NK-92 (cell line): ENCODE results near the gene DES.
"Not testable (repeated sequence)": the region's sequence is repeated elsewhere in the genome, so short reads cannot be mapped to it uniquely, and the experiment has no call there.

Source experiments
- DNase-seq: peaks from one replicate; lab custom pipeline; 2025; ENCODE audit not compliant: unreplicated experiment; lab: John Stamatoyannopoulos, UW

The DES gene

DNA sequence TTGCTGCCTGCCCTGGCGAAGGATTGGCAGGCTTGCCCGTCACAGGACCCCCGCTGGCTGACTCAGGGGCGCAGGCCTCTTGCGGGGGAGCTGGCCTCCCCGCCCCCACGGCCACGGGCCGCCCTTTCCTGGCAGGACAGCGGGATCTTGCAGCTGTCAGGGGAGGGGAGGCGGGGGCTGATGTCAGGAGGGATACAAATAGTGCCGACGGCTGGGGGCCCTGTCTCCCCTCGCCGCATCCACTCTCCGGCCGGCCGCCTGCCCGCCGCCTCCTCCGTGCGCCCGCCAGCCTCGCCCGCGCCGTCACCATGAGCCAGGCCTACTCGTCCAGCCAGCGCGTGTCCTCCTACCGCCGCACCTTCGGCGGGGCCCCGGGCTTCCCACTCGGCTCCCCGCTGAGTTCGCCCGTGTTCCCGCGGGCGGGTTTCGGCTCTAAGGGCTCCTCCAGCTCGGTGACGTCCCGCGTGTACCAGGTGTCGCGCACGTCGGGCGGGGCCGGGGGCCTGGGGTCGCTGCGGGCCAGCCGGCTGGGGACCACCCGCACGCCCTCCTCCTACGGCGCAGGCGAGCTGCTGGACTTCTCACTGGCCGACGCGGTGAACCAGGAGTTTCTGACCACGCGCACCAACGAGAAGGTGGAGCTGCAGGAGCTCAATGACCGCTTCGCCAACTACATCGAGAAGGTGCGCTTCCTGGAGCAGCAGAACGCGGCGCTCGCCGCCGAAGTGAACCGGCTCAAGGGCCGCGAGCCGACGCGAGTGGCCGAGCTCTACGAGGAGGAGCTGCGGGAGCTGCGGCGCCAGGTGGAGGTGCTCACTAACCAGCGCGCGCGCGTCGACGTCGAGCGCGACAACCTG lies at the start of gene DES:
DES (plus strand) TSS at position 223 of the 857 bp plus-strand sequence; CDS start at position 309, 86 bp downstream.
- no peak for DNase-seq

DNA sequence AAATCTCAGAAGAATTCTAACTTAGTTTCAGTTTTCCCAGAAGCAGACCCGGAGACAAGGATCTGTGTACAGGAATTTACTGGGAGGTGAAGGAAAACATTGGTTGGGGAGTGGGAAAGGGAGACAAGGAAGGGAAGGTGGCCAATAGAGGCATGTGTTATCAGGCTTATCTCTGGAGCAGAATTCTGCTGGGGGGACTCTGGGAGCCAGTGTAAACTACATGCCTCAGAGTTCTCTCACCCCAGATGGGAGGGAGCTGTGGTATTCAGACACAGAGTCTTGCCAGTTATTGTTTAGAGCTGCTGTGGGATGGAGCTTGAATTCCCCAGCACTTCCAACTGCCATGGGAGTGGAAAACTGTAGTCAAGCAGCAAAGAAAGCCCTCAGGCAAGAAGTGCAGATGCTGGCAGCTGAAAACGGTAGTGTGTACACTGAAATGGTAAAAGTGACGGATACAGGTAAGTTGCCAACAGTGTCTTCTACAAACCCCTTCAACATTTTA lies 49.4 kb upstream of the DES start:
- no peak for DNase-seq

- no peak for DNase-seq
These were observed 48.7 kb upstream of the DES start for GRCh38 chr2:219369447-219369861.

- no peak for DNase-seq
These were observed 39.9 kb upstream of the DES start for GRCh38 chr2:219378163-219378851.

DNA sequence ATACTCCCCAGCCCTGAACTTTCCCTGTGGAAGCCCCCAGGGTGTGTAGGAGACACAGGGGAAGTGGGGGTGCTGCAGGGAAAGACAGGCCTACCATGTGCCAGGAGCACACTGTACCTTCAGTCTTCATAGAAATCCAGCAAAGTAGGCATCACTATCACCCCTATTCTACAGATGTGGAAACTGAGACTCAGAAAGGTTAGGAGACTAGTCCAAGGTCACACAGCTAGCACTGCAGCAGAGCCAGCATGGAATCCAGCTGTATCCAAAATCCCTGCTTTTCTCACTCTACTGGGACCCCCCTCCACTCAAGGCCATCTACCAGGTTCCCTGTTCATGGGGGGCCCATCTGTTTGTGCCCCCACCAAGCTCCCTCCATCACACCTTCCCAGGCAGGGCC lies 37.3 kb upstream of the DES start:
- no peak for DNase-seq

DNA sequence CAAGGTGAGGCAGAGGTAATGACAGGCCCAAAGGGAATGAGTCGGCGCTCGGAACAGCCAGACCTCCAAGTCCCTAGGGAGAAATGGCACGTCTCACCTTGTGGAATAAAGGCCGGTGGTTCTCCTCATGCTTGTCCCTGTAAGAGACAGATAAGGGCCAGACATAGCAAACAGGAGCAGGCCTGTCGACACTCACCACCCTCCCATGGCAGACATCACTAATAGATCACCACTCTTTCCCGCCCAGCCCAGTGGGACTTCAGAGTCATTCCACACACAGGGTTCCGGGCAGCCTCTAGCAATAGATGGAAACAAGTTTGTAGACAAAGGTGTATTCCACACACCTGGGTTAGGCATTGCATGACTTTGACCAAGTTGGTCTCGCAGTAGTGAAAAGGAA lies 36.7 kb upstream of the DES start:
- DNase-seq, result no peak

- no peak for DNase-seq
These were observed 34.0 kb upstream of the DES start for GRCh38 chr2:219384083-219384713.

DNA sequence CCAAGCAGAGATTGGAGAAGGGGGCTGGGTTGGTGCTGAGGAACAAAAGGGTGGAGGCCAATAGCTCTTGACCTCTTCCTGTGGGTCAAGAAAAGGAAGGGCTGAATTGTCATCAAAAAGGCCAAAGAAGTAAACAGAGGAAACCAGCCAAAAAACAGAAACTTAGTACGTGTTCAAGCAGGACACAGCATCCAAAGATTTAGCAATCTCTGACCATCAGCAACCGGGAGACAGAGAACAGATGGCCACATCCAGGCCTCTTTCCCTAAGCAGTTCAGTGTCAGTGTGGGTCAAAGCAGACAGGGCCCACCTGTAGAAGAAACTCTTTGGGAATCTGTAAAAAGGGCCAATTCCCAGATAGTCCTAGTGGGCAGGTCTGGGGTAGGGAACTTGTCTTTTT lies 33.3 kb upstream of the DES start:
- no peak for DNase-seq

DNA sequence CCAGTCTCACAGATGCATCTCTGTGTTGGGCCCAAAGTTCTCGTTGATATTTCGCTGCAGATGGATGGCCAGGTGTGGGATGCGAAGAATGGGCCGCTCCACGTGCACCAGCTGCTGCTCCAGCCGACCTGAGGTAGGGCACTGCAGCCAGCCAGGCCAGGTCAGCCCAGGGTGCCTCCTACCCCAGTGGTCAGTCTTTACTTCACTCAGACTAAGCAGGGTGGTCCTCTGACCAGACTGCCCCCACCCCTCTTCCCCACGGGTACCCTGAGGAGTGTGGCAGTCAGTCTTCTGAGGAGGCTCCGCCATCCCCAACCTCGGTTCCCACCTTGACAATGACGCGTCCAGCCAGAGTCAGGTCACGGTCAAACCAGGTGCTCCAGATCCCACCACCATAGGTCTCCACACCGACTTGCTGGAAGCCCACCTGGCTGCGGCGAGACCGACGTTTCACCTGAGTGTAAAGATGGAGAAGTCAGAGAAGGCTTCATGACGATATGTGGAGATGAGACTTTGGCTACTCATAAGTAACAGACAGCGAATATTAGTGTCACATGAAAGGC lies 32.1 kb upstream of the DES start:
- DNase-seq, result no peak

DNA sequence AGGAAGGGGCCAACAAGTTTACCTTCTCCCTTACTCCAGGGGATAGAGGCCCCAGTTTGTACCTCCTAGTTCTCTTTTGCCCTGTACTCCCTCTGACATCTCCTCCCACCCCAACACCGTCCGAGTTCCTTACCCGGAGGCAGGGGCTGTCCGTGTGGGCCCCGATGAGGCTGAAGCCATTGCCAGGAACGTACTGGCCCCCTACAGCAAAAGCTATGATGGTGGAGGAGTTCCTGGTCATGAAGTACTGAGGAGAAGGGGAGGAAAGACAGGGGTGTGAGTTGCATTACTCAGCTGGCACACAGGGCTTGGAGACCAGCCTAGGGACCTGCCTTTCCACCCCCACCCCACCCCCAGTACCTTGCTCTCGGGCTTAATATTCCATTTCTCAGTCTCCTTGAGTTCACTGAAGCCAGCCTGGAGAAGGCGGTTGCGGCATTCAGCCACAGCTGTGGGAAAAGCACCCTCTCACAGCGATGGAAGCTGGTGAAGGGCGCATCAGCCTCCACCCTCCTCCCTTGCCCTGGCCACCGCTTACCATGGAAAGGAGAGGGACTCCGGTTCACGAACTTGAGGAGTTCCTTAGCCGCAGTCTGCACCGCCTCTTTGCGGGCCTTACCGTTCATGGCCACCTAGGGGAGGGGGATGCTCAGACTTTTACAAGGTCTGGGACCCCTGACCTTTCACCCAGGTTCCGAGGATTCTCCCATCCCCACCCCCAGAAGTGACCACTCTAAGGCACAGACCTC lies 31.5 kb upstream of the DES start:
- DNase-seq, result no peak

GRCh38 chr2:219387306-219388120 lies 30.7 kb upstream of the DES start, which contains the start of gene DNPEP:
Gene DNPEP, minus strand, starts transcription at chr2:219387912. Its CDS starts 118 bp downstream, at chr2:219387794.
- no peak for DNase-seq

DNA sequence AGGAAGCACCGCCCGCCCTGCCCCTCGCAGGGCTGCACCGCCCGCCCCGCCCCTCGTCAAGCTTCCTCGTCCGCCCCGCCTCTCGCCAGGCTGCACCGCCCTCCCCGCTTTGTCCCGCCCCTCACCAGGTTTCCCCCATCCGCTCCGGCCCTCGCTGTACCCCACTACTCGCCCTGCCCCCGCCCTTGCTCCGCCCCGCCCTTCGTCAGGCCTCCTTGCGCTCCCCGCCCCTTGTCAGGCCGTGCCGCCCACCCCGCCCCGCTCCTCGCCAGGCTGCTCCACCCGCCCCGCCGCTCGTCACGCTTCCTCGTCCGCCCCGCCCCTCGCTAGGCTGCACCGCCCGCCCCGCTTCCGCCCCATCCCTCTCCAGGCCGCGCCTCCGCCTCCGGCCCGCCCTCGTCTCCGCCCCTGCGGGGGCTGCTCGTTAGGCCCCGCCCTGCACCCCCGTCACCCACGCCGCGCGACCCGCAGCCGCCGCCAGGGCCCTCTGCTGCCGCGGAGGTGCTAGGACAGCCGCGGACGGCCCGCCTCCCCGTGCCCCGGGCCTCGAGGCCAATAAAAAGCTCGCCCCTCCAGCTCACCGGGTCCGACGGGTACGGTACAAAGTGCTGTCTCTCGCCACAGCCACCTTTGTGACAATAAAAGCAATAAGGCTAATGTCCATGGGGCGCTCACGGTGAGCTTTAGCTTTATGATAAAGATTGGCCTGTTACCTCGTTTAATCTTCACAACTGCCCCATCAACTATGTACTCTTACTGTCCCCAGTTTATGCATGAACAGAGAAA lies 29.9 kb upstream of the DES start:
- DNase-seq, result peak; percentile 94

DNA sequence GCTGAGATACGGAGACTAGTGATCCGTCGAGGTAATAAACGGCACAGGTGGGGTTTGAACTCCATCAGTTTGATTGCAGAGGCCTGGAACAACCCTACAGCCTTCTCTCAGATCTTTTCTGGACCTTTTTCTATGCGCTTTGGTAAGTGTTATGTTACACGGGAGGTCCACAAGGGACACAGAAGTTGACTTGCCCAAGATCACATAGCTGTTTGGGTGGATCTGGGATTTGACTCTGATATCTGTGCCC lies 29.3 kb upstream of the DES start:
- DNase-seq, result no peak

DNA sequence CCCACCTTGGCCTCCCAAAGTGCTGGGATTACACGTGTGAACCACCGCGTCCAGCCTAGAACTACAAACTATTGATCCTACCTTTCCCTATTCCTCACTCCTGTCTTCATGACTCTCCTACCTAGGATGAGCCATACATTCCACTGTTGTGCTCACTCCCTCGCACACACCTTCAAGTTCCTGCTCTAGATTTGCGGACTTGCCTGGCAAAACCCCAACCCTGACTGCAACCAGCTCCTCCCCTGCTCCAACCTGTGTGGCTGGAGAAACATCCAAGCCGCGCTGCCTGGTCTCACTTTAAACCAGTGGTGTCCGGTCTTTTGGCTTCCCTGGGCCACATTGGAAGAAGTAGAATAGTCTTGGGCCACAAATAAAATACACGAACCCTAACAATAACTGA lies 25.4 kb upstream of the DES start:
- no peak for DNase-seq

- not testable (repeated sequence) for DNase-seq
These were observed 23.1 kb upstream of the DES start for GRCh38 chr2:219395056-219395455.

- DNase-seq, result no peak
These were observed 22.6 kb upstream of the DES start for GRCh38 chr2:219395609-219396008.

- DNase-seq, result no peak
These were observed 21.2 kb upstream of the DES start for GRCh38 chr2:219396863-219397457.

DNA sequence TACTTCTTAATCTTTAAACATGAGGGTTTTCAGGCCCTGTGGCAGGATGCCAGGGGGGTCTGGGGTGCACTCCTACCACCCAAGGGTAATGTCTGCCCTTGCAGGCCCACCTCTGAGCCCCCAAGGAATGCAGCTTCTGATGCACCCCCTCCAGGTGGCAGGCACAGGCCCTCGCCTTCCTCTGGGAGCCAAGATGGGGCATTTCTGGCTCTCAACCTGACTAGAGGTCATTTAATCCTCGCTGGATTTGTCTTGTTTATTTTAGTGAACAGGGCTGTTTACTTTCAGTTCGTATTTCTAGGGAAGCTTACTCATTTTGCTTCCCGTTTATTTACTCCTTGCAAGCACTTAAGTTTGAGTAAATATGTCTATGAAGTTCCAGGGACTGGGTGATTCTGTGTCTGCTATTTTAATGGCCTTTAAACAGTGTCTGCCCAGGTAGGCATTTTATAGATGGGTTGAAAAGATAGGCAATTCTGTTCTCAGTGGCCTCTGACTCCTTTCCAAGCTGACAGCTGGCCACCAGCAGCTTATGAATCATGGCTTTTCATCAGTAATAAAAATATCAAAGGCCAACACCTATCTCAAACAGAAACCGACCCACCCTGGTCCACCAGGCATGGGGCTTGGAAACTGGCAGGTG lies 19.3 kb upstream of the DES start:
- no peak for DNase-seq
